Thoracic aorta (tissue), 2 donors: ENCODE measurements around the gene RTBDN. TPM values are rescaled to one million over a fixed set of nuclear protein-coding genes. Genes with fewer than 3 reads are reported as not detected.

ENCODE experiments used
- ATAC-seq: fragments of 150-250 bp; one replicate; pipeline ENCODE4 v1.8.0; 2017; ENCODE audit warnings: low read depth; ENCODE audit not compliant: insufficient number of reproducible peaks, low FRiP score
- DNase-seq: peaks from one replicate; pipeline ENCODE4 v3.0.0-alpha.2; 2020; ENCODE audit warnings: low spot score
- H3K27ac ChIP-seq, 2 donors: fragments of 200-600 bp; sonication (generic); 1 replicate in 1 of 2; 2 replicates in 1 of 2; pipeline ENCODE4 v1.5.1; 2016; ENCODE audit warnings: mild to moderate bottlenecking in 2 of 2, moderate library complexity in 2 of 2
- H3K27me3 ChIP-seq: fragments of 200-600 bp; sonication (generic); replicated peaks from 2 replicates; pipeline ENCODE4 v1.6.0; 2016; ENCODE audit warnings: mild to moderate bottlenecking; ENCODE audit not compliant: insufficient read depth
- H3K36me3 ChIP-seq: fragments of 200-600 bp; sonication (generic); one replicate; pipeline ENCODE4 v1.5.1; 2016
- H3K4me1 ChIP-seq, 2 donors: fragments of 200-600 bp; sonication (generic); 1 replicate in 1 of 2; 2 replicates in 1 of 2; pipeline versions ENCODE4 v1.5.1 to v1.6.0; 2016; ENCODE audit warnings: low read depth in 2 of 2, mild to moderate bottlenecking in 1 of 2; ENCODE audit not compliant: control insufficient read depth in 1 of 2
- H3K4me3 ChIP-seq: fragments of 200-600 bp; sonication (generic); 2 replicates; pipeline ENCODE4 v1.5.1; 2016; ENCODE audit warnings: mild to moderate bottlenecking
- H3K9me3 ChIP-seq: fragments of 200-600 bp; sonication (generic); 2 replicates; pipeline ENCODE4 v1.5.1; 2016
- total RNA-seq, 2 donors: library from RNA; depleted of rRNA; stranded (reverse); fragments of >200 nt; gene quantifications; one replicate each; pipeline versions ENCODE4 v1.1.0 to v1.2.3, GENCODE V29; 2016
- TF ChIP-seq, protein P1 (sequence below): fragments of 200-600 bp; sonication (generic); IDR thresholded peaks from one replicate; pipeline ENCODE4 v1.5.1; 2019; ENCODE audit warnings: antibody characterized with exemption

Gene RTBDN
- total RNA-seq, 2 donors from 2014 or later: not detected

DNA sequence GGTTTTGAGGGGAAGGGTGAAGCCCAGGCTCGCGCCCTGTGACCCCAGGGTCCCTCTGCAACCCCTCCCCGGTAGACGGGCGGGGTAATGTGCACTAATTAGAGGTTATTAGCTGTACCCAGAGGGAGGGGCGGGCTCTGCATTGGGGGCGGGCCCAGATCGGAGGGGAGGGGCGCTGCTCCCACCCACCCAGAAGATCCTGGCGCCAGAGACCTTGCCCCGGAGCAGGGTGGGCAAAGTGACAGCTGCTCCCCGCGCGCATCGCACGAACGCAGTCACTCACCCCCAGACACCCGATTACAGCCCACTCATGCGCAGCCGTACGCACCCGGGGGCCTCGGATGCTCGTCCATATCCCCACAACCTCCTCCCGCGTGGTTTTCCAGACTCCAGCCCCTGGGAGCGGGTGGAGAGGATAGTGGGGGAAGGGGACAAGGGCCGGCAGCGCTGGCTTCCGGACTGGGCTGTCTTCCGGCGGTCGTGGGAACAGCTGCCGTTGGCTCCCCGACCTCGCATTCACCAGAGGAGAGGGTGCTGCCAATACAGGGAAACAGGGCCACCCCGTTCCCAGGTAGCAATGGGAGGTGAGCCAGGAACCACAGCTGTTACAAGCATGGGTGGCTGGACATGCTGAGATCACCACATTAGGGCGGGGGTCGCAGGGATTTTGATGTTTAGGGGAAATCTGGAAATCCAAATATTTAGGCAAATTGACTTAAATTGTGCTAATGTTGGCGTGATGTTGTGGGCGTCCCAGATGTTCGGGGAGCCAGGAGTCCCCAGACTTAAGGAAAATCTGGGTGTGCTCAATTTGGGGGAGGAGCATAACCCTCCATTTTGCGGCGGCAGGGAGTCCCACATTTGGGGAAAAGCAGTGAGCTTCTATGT, 56.1 kb downstream of the RTBDN start:
- TF ChIP-seq, protein P1, sequence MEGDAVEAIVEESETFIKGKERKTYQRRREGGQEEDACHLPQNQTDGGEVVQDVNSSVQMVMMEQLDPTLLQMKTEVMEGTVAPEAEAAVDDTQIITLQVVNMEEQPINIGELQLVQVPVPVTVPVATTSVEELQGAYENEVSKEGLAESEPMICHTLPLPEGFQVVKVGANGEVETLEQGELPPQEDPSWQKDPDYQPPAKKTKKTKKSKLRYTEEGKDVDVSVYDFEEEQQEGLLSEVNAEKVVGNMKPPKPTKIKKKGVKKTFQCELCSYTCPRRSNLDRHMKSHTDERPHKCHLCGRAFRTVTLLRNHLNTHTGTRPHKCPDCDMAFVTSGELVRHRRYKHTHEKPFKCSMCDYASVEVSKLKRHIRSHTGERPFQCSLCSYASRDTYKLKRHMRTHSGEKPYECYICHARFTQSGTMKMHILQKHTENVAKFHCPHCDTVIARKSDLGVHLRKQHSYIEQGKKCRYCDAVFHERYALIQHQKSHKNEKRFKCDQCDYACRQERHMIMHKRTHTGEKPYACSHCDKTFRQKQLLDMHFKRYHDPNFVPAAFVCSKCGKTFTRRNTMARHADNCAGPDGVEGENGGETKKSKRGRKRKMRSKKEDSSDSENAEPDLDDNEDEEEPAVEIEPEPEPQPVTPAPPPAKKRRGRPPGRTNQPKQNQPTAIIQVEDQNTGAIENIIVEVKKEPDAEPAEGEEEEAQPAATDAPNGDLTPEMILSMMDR: no peak
- H3K4me3 ChIP-seq: peak overlapping the region; percentile 85
- no peaks in the 10 kb centered on the region for H3K36me3 ChIP-seq
- no peak for ATAC-seq
- peak overlapping the region; percentile 94 to 95 for H3K27ac ChIP-seq
- H3K4me1 ChIP-seq: peaks cover 18 to 61% of the 10 kb centered on the region in 2 donors
- no peaks in the 10 kb centered on the region for H3K9me3 ChIP-seq
- DNase-seq: no peak
- no peaks in the 10 kb centered on the region for H3K27me3 ChIP-seq

DNA sequence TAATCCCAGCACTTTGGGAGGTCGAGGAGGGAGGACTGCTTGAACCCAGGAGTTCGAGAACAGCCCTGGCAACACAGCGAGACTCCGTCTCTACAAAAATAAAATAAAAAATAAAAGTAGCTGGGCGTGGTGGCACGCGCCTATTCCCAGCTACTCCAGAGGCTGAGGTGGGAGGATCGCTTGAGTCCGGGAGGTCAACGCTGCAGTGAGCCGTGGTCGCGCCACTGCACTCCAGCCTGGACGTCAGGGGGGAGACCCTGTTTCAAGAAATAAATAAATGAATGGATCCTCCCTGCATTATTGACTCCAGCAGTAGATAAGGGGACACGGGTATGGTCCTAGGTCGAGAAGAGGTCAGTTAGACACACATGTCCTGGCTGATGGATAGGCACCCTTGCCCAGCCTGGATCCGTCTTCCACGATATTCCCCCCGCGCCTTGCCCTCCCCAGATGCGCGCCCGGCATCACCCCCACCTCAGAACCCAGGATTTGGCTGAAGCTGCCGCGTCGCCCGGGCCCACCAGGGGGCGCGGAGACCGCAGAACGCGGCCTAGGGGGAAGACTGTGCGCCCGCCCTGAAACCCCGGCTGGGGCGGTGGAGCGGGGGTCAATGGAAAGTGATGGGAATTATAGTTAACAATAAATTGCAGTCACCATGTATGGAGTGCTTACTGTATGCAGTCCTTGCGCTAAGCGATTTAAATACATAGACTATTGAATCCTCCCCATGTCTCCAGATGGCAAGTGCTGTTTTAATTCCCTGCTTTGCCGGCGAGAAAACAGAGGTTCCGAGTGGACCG, 57.0 kb downstream of the RTBDN start:
- Histone ChIP-seq H3K4me1 (peaks cover 13 to 63% of the 10 kb centered on the region in 2 donors), H3K4me3 (peak overlapping the region; percentile 85), H3K36me3 (no peaks in the 10 kb centered on the region), H3K9me3 (no peaks in the 10 kb centered on the region), H3K27me3 (no peaks in the 10 kb centered on the region), H3K27ac (peak overlapping the region; percentile 94 to 95)
- DNase-seq (no peak), ATAC-seq (peak; percentile 31)
- TF ChIP-seq, protein P1: peak; percentile 95

Other genes starting within 250 kb of the RTBDN start
- gene ZNF490, start 223.8 kb downstream of the RTBDN start, total RNA-seq: 1 to 10 TPM; 3.4 to 8.1 TPM
- gene ZNF791, start 223.7 kb downstream of the RTBDN start, total RNA-seq: 10 to 100 TPM; 26.0 to 32.4 TPM
- gene MAN2B1, start 167.8 kb downstream of the RTBDN start, total RNA-seq: 100 to 1,000 TPM; 111 to 118 TPM
- gene WDR83, start 167.8 kb downstream of the RTBDN start, total RNA-seq: 10 to 100 TPM; 12.1 to 16.2 TPM
- 100 to 1,000 TPM; 101 to 114 TPM for gene DHPS, start 152.7 kb downstream of the RTBDN start, total RNA-seq
- gene GNG14, start 146.6 kb downstream of the RTBDN start, total RNA-seq: not detected
- 1 to 10 TPM; 3.0 to 3.9 TPM for gene FBXW9, start 137.9 kb downstream of the RTBDN start, total RNA-seq
- 10 to 100 TPM; 79.0 to 88.9 TPM for gene TNPO2, start 110.6 kb downstream of the RTBDN start, total RNA-seq
- gene TRIR, start 99.9 kb downstream of the RTBDN start, total RNA-seq: 100 to 1,000 TPM; 252 to 308 TPM
- gene GET3, start 97.1 kb downstream of the RTBDN start, total RNA-seq: 10 to 100 TPM; 30.7 to 50.0 TPM
- not detected for gene BEST2, start 82.8 kb downstream of the RTBDN start, total RNA-seq
- 100 to 1,000 TPM in 1 of 2 donors, 10 to 100 TPM in 1; 22.6 to 102 TPM for gene HOOK2, start 59.0 kb downstream of the RTBDN start, total RNA-seq
- 1,000 to 10,000 TPM in 1 of 2 donors, 100 to 1,000 TPM in 1; 698 to 2,087 TPM for gene JUNB, start 43.1 kb downstream of the RTBDN start, total RNA-seq
- gene PRDX2, start 32.8 kb downstream of the RTBDN start, total RNA-seq: 100 to 1,000 TPM; 107 to 235 TPM
- not detected for gene THSD8, start 32.5 kb downstream of the RTBDN start, total RNA-seq
- gene RNASEH2A, start 28.0 kb downstream of the RTBDN start, total RNA-seq: 1 to 10 TPM; 3.0 to 7.9 TPM
- not detected for gene MAST1, start 3.9 kb upstream of the RTBDN start, total RNA-seq
- gene DNASE2, start 46.9 kb upstream of the RTBDN start, total RNA-seq: 10 to 100 TPM; 24.0 to 53.3 TPM
- gene KLF1, start 52.6 kb upstream of the RTBDN start, total RNA-seq: not detected
- 10 to 100 TPM; 30.2 to 60.7 TPM for gene GCDH, start 56.6 kb upstream of the RTBDN start, total RNA-seq
- not detected for gene SYCE2, start 84.7 kb upstream of the RTBDN start, total RNA-seq
- 10 to 100 TPM; 31.8 to 76.8 TPM for gene FARSA, start 99.1 kb upstream of the RTBDN start, total RNA-seq
- gene CALR, start 104.0 kb upstream of the RTBDN start, total RNA-seq: 100 to 1,000 TPM; 415 to 467 TPM
- gene RAD23A, start 111.3 kb upstream of the RTBDN start, total RNA-seq: 100 to 1,000 TPM; 116 to 130 TPM
- gene GADD45GIP1, start 122.6 kb upstream of the RTBDN start, total RNA-seq: 10 to 100 TPM; 30.2 to 42.8 TPM
- not detected for gene DAND5, start 135.0 kb upstream of the RTBDN start, total RNA-seq
- 100 to 1,000 TPM; 126 to 145 TPM for gene NFIX, start 160.9 kb upstream of the RTBDN start, total RNA-seq